ENCODE results near the gene PARD3B. TPM values are rescaled to one million over a fixed set of nuclear protein-coding genes. Genes with fewer than 3 reads are reported as not detected.

PARD3B gene
- total and polyA plus RNA-seq, 2 of the 8 experiments (the other 6 are each of a cell fraction or from before 2014, with no cell fraction given): 1.2 to 5.7 TPM

DNA sequence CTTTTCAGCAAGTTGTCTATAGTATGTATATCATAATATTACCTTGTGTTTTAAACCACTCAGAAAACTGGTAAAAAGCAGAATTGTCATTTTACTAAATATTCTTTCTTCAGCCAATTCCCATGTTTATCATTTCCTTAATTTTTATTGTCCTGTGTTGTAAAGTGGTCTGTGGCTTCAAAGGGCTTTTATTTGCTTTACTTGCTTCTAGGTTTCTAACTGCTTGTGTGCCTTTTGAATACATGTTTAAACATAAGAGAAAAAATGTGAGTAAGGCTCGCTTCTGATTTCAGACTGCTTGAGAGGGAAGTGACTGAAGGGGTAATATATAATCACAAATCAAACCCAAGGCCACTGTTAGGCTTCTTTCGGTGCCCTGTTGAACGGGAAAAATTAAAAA is 729.5 kb downstream of the PARD3B start:
- Histone ChIP-seq H2AK5ac (ENCODE audit: low read depth, low read length) (no peak overlapping the region), H2BK120ac (replicated peaks; ENCODE audit: low read depth, low read length) (no peak overlapping the region), H3K27ac (ENCODE audit: low read depth, low read length) (no peak overlapping the region), H3K79me2 (ENCODE audit: control insufficient read depth in 1 of 2, insufficient read depth in 2 of 2, low read length in 2 of 2) (no peaks in the 10 kb centered on the region), H3K9ac (replicated peaks in 1 of 4; ENCODE audit: extremely low read depth in 1 of 4, low read depth in 3 of 4, low read length in 3 of 4) (no peak overlapping the region), H2BK20ac (ENCODE audit: low read length) (no peak overlapping the region), H4K20me1 (replicated peaks in 1 of 2; ENCODE audit: control insufficient read depth in 1 of 2, insufficient read depth in 2 of 2, low read length in 2 of 2) (no peaks in the 10 kb centered on the region), H3K79me1 (ENCODE audit: low read depth, low read length) (no peaks in the 10 kb centered on the region), H2BK5ac (ENCODE audit: low read depth, low read length) (no peak overlapping the region), H3K23ac (ENCODE audit: insufficient read length) (no peak overlapping the region), H3K4ac (replicated peaks; ENCODE audit: insufficient read length, low read depth, low read length) (no peak overlapping the region), H3K9me3 (ENCODE audit: insufficient read depth in 2 of 2, low read depth in 1 of 2, low read length in 1 of 2) (no peaks in the 10 kb centered on the region; a peak in 1 of 4 replicates), H2AFZ (ENCODE audit: low read length) (no peak overlapping the region), H2BK12ac (ENCODE audit: low read depth, low read length) (no peak overlapping the region), H3K23me2 (ENCODE audit: low read depth, low read length) (no peaks in the 10 kb centered on the region), H3K56ac (replicated peaks; ENCODE audit: insufficient read length, low read depth, low read length) (no peak overlapping the region), H4K91ac (replicated peaks; ENCODE audit: insufficient read length, low read length) (no peak overlapping the region), H2BK15ac (ENCODE audit: low read length) (no peak overlapping the region), H3K4me3 (ENCODE audit: extremely low read depth in 1 of 4, insufficient read depth in 2 of 4, low read depth in 3 of 4, low read length in 4 of 4) (no peak overlapping the region), H4K8ac (ENCODE audit: extremely low read depth, insufficient read depth, low read length) (no peak overlapping the region), H4K5ac (ENCODE audit: insufficient read length, low read depth, low read length) (peak overlapping the region; percentile 82), H3K36me3 (ENCODE audit: control insufficient read depth in 2 of 4, insufficient read depth in 4 of 4, low read length in 3 of 4) (no peaks in the 10 kb centered on the region; a peak in 1 of 8 replicates), H3K4me1 (replicated peaks in 1 of 4; ENCODE audit: control insufficient read depth in 3 of 4, insufficient read depth in 4 of 4, low read length in 3 of 4) (peaks cover 0 to 18% (median 12%) of the 10 kb centered on the region in 4 experiments; a peak in 6 of 7 replicates), H3K27me3 (replicated peaks in 1 of 4; ENCODE audit: control insufficient read depth in 3 of 4, extremely low read depth in 1 of 4, insufficient read depth in 3 of 4, low read length in 3 of 4) (no peaks in the 10 kb centered on the region), H3K14ac (ENCODE audit: insufficient read length) (no peak overlapping the region), H3K4me2 (ENCODE audit: insufficient read depth in 1 of 2, low read depth in 2 of 2, low read length in 2 of 2) (no peak overlapping the region), H3K18ac (ENCODE audit: extremely low read depth, low read length) (no peak overlapping the region)
- POLR2A ChIA-PET (ENCODE audit: partially characterized antibody): no interaction called here
- 62% methylated on average over 3 of the region's 3 CpGs; no CpG with 5 or more reads in 1 of the 2 experiments for WGBS, 2 experiments (ENCODE audit: extremely low coverage in 1 of 2, insufficient coverage in 1 of 2, insufficient read length in 1 of 2, insufficient replicate concordance in 2 of 2, low coverage in 1 of 2, low lambda C conversion rate in 2 of 2, missing lambda C conversion rate in 1 of 2)
- DNase-seq (ENCODE audit: low read depth in 1 of 2, low spot score in 2 of 2) (no peak), FAIRE-seq (no peak)
- TF ChIP-seq KDM4A (IDR thresholded peaks at IDR 0.05; ENCODE audit: low read depth, low read length, severe bottlenecking) (no peak), GABPA (IDR thresholded peaks at IDR 0.05; ENCODE audit: borderline replicate concordance, insufficient read depth, low read length) (no peak), CBX5 (IDR thresholded peaks at IDR 0.05; ENCODE audit: low read depth, low read length) (no peak), TAF1 (IDR thresholded peaks at IDR 0.05; ENCODE audit: low read depth, low read length) (no peak), POLR2A (IDR thresholded peaks at IDR 0.05; ENCODE audit: control extremely low read depth in 1 of 2, low read depth in 2 of 2, low read length in 2 of 2) (no peak), TCF12 (IDR thresholded peaks at IDR 0.05; ENCODE audit: low read depth, low read length) (no peak), YY1 (IDR thresholded peaks at IDR 0.05; ENCODE audit: low read depth, low read length) (no peak), POU5F1 (IDR thresholded peaks at IDR 0.05; ENCODE audit: low read depth, low read length) (no peak), JUND (IDR thresholded peaks at IDR 0.05; ENCODE audit: low read length) (no peak), MAFK (IDR thresholded peaks at IDR 0.05; ENCODE audit: low read depth, low read length) (no peak), RAD21 (IDR thresholded peaks at IDR 0.05 in 1 of 2, conservative IDR thresholded peaks at IDR 0.05 in 1 of 2; ENCODE audit: low read depth in 2 of 2, low read length in 2 of 2) (no peak)
- CTCF ChIA-PET (ENCODE audit: partially characterized antibody): no interaction called here

Data from H1 (cell line).